GM18508 (cell line): ENCODE measurements around the gene CNOT6L.
A peak's percentile ranks its signal among the peaks of the same experiment; 100 is the strongest.
"Not testable (repeated sequence)": the region's sequence is repeated elsewhere in the genome, so short reads cannot be mapped to it uniquely, and the experiment has no call there.

Experiments
- ATAC-seq: cut with Tn5 transposase; IDR thresholded peaks from one replicate; pipeline ENCODE4 v1.9.1; 2021; ENCODE audit warnings: moderate number of reproducible peaks; ENCODE audit not compliant: insufficient read depth, unreplicated experiment

The CNOT6L gene

GRCh38 chr4:77818602-77819403 is at the start of gene CNOT6L:
Gene CNOT6L (minus strand): TSS chr4:77819368. CDS start chr4:77819308, 60 bp downstream.
- ATAC-seq = no peak

- ATAC-seq = no peak
Measured at GRCh38 chr4:77865259-77865658, 46.1 kb upstream of the CNOT6L start.

GRCh38 chr4:77863341-77863740 is 44.2 kb upstream of the CNOT6L start:
- ATAC-seq = not testable (repeated sequence)

- peak; percentile 79 for ATAC-seq
Measured at GRCh38 chr4:77862478-77863216, 43.5 kb upstream of the CNOT6L start, which contains the start of gene MRPL1. Gene MRPL1 (plus strand): TSS chr4:77862830. CDS start chr4:77862849, 19 bp downstream.

GRCh38 chr4:77861495-77861894 is 42.3 kb upstream of the CNOT6L start:
- no peak for ATAC-seq

GRCh38 chr4:77859256-77859655 is 40.1 kb upstream of the CNOT6L start:
- no peak for ATAC-seq

- no peak for ATAC-seq
Measured at GRCh38 chr4:77856152-77856551, 37.0 kb upstream of the CNOT6L start.

- ATAC-seq = no peak
Measured at GRCh38 chr4:77854431-77855111, 35.4 kb upstream of the CNOT6L start.

- ATAC-seq = peak; percentile 61
Measured at GRCh38 chr4:77852892-77853495, 33.8 kb upstream of the CNOT6L start.

GRCh38 chr4:77849278-77849965 is 30.3 kb upstream of the CNOT6L start:
- ATAC-seq = no peak

- no peak for ATAC-seq
Measured at GRCh38 chr4:77848508-77848907, 29.3 kb upstream of the CNOT6L start.

- no peak for ATAC-seq
Measured at GRCh38 chr4:77845929-77846328, 26.8 kb upstream of the CNOT6L start.

- ATAC-seq = no peak
Measured at GRCh38 chr4:77845400-77845799, 26.2 kb upstream of the CNOT6L start.

GRCh38 chr4:77844363-77844762 is 25.2 kb upstream of the CNOT6L start:
- ATAC-seq = no peak

GRCh38 chr4:77843628-77844027 is 24.5 kb upstream of the CNOT6L start:
- ATAC-seq = no peak

GRCh38 chr4:77834403-77834802 is 15.2 kb upstream of the CNOT6L start:
- ATAC-seq = no peak

GRCh38 chr4:77833126-77833724 is 14.1 kb upstream of the CNOT6L start:
- no peak for ATAC-seq

GRCh38 chr4:77827343-77827742 is 8.2 kb upstream of the CNOT6L start:
- peak; percentile 60 for ATAC-seq

- no peak for ATAC-seq
Measured at GRCh38 chr4:77826275-77826674, 7.1 kb upstream of the CNOT6L start.

- ATAC-seq = no peak
Measured at GRCh38 chr4:77821775-77822174, 2.6 kb upstream of the CNOT6L start.
